ENCODE measurements around the gene SLC25A6. TPM values are rescaled to one million over a fixed set of nuclear protein-coding genes. Genes with fewer than 3 reads are reported as not detected.
"Not testable (repeated sequence)": the region's sequence is repeated elsewhere in the genome, so short reads cannot be mapped to it uniquely, and the experiment has no call there.

Gene SLC25A6
- total RNA-seq, 1 donor from 2014 or later: 55.9 TPM

GRCh38 chrX:1416327-1416784 is 24.4 kb upstream of the SLC25A6 start:
- ATAC-seq (no peak), DNase-seq (ENCODE audit: low spot score) (no peak)

DNA sequence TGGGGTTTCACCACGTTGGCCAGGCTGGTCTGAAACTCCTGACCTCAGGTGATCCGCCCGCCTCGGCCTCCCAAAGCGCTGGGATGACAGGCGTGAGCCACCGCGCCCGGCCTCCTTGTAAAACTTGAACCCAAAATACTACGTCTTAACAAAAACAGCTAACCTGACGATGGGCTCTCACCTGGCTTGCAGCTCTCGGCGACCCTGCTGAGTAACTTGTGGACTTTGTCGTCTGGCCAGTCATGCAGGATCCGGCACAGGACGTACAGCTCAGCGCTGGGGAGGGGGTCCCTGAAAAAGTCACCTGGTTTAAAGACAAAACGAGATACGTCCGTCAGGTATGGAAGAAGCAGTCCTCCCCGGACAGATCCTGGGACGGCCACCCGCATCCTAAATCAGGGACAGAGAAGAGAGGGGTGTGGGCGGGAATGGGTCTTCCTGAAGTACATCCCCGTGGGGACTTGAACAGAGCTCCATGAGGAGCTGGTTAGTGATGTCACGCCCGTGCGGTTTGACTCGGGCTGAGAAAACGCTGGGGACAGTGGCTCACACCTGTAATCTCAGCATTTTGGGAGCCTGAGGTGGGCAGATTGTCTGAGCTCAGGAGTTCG is 20.7 kb upstream of the SLC25A6 start:
- no peak for ATAC-seq
- DNase-seq (ENCODE audit: low spot score): no peak

- DNase-seq (ENCODE audit: low spot score) (no peak), ATAC-seq (no peak)
Observed at GRCh38 chrX:1411326-1411725, 19.4 kb upstream of the SLC25A6 start.

- ATAC-seq (no peak), DNase-seq (ENCODE audit: low spot score) (no peak)
Observed at GRCh38 chrX:1407035-1407434, 15.1 kb upstream of the SLC25A6 start.

DNA sequence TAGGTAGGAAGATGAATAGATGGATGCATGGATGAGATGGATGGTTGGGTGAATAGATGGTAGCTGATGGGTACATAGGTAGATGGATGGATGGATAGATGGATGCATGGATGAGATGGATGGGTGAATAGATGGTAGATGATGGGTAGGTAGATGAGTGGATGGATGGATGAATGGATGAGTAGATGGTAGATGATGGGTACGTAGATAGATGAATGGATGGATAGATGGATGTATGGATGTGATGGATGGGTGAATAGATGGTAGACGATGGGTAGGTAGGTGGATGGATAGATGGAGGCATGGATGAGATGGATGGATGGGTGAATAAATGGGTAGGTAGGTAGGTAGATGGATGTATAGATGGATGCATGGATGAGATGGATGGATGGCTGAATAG is 13.9 kb upstream of the SLC25A6 start:
- not testable (repeated sequence) for DNase-seq (ENCODE audit: low spot score); ATAC-seq

- not testable (repeated sequence) for ATAC-seq
Observed at GRCh38 chrX:1403867-1404266, 12.0 kb upstream of the SLC25A6 start.

DNA sequence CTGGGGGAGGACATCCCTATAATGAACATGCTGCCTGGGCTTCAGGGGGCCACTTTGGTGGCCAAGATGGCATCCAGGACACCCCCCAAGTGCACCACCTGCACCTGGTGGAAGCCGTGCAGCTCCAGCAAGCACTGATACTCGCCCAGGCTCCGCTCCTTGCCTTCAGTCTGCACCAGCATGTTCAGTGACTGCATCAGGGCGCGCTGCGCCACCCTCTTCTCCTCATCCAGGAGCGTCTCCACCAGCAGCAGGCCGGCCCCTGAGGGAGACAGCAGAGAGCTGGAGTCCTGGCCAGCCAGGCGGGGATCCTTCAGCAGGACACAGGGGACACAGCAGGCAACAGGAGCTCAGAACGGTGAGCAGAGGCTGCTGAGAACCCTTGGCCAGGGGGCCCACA is 11.3 kb upstream of the SLC25A6 start:
- DNase-seq (ENCODE audit: low spot score): no peak
- no peak for ATAC-seq

More at GRCh38 chrX:1403867-1404266, 12.0 kb upstream of the SLC25A6 start:
- DNase-seq (ENCODE audit: low spot score): not testable (repeated sequence)

DNA sequence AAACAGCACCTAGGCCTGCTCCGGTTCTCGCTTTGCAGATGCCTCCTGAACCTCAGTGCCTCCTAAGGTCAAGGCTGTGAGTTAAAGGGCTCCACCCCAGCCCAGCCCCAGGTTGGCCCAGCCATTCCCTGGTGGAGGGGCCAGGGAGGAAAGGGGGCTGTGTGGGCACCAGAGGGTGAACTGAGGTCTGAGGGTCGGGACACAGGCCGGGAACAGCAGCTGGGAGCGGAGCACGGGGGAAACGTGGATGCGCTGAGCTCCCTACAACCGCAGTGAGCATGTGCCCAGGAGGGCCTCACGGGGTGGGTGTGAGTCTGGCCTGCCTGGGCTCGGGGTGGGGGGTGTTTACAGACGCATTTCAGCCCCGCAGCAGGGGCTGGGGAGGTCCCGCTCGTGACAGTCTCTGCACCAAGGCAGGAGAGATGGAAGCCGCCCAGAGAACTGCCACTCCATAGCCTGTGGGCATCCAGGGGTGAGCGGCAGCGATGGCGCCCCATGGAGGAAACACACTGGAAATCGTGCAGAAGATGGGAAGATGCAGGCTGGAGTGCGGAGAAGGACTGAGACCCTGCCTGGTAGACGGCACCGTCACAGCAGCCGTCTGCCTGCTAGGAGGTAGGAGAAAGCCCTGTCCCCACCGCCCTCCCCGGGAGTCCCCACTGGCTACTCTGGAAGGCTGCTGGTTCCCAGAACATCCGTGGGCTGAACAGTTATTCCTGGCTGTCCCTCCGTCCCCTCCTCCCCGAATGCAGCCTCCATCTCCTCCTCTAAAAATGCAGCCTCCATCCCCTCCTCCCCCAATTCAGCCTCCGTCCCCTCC is 9.9 kb upstream of the SLC25A6 start:
- no peak for DNase-seq (ENCODE audit: low spot score)
- ATAC-seq: peak; percentile 10

- peak; percentile 47 for ATAC-seq
- DNase-seq (ENCODE audit: low spot score): no peak
Observed at GRCh38 chrX:1400742-1401471, 9.0 kb upstream of the SLC25A6 start.

GRCh38 chrX:1400049-1400448 is 8.1 kb upstream of the SLC25A6 start:
- DNase-seq (ENCODE audit: low spot score) (no peak), ATAC-seq (no peak)

DNA sequence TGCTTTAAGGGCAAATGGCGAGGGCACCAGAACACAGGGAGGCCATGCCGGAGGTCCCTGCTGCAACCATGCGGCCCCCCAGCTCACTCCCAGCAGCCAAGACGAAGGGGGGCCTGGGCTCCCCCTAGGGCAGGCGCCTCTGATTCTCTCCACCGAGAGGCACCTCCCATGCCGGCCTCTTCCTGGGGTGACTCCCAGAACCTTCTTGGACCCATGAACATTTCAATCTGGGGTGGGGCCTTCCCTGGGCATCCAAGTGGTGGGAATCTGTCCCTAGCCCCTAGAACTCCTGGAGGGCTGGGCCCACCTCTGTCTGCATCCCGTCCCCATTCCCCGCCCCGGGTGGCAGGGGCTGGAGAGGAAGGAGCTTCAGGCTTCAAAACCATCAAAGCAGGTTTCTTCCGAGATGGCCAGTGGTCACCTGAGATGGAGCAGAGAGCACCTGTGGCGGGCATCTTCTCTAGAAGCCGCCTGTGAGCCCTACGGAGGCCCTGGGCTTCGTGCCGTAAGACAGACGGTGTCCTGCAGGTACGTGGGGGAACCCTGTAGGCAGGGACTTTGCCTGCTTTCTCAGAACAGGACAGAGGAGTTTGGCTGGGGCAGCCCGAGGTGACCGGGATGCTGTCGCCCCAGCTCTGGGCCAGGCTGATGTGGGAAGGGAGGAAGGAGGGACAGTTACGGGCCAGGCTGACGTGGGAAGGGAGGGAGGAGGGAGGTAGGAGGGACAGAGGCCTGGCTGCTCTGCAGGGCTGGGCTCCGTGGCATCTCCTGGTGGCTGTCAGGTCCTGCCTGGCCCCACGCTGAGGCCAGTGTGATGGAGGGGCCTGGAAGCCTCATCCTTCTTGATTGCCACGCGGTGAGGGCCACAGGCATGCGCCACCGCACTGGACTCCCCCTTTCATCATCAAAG is 6.8 kb upstream of the SLC25A6 start:
- DNase-seq (ENCODE audit: low spot score): no peak
- peak; percentile 13 for ATAC-seq

DNA sequence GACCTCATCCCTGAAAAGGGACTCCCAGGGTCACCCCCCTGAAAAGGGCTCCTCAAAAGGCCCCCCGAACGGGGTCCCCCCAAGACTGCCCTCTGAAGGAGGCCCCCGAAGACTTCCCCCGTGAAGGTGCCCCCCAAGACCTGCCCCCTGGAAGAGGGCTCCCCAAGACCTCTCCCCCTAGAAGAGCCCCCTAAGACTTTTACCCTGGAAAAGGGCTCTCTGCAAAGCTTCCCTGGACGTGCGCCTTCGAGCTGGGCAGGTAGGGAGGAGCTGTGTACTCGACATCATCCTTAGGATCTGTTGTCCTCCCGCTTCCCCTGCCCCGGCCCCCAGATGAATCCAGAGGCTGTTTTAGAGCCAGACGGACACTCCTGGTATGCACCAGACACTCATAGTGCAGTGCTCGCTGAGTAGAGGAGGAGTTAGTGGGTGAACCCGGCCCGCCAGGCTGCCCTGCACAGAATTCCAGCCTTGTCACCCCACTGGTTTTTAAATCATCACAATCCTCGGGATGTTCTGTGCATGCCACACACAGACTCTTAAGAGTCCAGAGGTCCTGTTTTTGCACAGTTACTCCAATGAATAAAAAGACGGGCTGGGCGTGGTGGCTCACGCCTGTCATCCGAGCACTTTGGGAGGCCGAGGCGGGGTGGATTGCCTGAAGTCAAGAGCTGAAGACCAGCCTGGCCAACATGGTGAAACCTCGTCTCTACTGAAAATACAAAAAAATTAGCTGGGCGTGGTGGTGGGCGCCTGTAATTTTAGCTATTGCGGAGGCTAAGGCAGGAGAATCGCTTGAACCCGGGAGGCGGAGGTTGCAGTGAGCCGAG is 5.7 kb upstream of the SLC25A6 start:
- ATAC-seq (no peak), DNase-seq (ENCODE audit: low spot score) (no peak)

DNA sequence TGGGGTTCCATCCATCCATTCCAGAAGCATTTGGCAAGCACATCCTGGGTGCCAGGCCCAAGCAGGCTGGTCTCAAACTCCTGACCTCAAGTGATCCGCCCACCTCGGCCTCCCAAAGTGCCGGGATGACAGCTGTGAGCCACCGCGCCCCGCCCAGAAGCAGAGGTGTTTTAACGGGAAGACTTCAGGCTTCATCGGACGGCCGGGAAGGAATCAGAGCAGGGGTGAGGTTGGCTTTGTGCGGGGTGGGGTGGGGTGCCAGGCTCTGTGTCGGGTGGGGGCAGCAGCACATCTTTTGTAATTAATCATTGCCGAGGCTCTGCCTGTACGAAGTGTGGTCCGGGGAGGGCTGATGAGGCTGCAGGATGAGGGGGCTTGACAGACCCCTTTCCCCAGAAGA is 5.1 kb upstream of the SLC25A6 start:
- no peak for ATAC-seq
- no peak for DNase-seq (ENCODE audit: low spot score)

- DNase-seq (ENCODE audit: low spot score): no peak
- no peak for ATAC-seq
Observed at GRCh38 chrX:1395646-1396216, 3.8 kb upstream of the SLC25A6 start.

GRCh38 chrX:1394731-1395501 is 3.0 kb upstream of the SLC25A6 start:
- no peak for DNase-seq (ENCODE audit: low spot score)
- ATAC-seq: no peak

DNA sequence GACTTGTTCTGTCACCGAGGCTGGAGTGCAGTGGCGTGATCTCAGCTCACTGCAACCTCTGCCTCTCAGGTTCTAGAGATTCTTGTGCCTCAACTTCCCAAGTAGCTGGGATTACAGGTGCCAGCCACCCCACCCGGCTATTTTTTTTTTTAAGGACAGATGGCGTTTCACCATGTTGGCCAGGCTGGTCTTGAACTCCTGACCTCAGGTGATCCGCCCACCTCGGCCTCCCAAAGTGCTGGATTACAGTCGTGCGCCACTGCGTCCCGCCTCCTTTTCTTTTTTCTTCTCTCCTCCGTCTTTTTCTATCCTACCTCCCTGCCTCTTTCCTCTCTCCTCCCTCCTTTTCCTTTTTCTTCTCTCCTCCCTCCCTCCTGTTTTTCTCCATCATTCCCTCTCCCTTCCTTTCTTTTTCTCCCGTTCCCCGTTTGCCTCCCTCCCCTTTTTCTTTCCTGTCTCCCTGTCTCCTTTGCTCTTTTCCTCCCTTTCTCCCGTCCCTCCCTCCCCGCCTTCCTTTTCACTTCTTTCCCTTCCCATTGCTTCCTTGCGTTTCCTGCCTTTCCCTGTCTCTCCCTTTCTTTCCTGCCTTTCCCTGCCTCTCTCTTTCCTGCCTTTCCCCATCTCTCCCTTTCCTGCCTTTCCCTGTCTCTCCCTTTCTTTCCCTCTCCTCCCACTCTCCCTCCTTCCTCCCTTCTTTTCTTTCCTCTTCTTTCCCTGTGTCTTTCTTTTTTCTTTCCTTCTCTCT is 2.1 kb upstream of the SLC25A6 start:
- no peak for DNase-seq (ENCODE audit: low spot score)
- no peak for ATAC-seq

GRCh38 chrX:1392376-1393068 is 609 bp upstream of the SLC25A6 start:
- DNase-seq (ENCODE audit: low spot score): peak; percentile 65
- peak; percentile 66 for ATAC-seq

Data from left lobe of liver (tissue), 2 donors.